Astrocyte (in vitro differentiated cells and primary cell): ENCODE data around the gene SMPD3. TPM values are rescaled to one million over a fixed set of nuclear protein-coding genes. Genes with fewer than 3 reads are reported as not detected.

ENCODE experiments used
- DNase-seq: peaks from one replicate; pipeline ENCODE4 v3.0.0-alpha.2; 2010; ENCODE audit warnings: low read depth
- FAIRE-seq: peaks from 2 replicates; lab custom pipeline; 2011; peaks lifted over from hg19 to GRCh38; lab: Jason Lieb, UNC
- H2AFZ ChIP-seq: 2 replicates; pipeline ENCODE4 v1.6.0; 2012; ENCODE audit warnings: low read depth, low read length, inconsistent platforms
- H3K27ac ChIP-seq: 2 replicates; pipeline ENCODE4 v1.5.1; 2011; ENCODE audit warnings: low read depth, low read length, inconsistent platforms
- H3K27me3 ChIP-seq: 2 replicates; pipeline ENCODE4 v1.6.0; 2011; ENCODE audit warnings: low read length, inconsistent platforms; ENCODE audit not compliant: insufficient read depth
- H3K36me3 ChIP-seq: 2 replicates; pipeline ENCODE4 v1.5.1; 2011; ENCODE audit warnings: low read length, inconsistent platforms; ENCODE audit not compliant: insufficient read depth
- H3K4me1 ChIP-seq: 2 replicates; pipeline ENCODE4 v1.5.1; 2011; ENCODE audit warnings: low read length, inconsistent platforms; ENCODE audit not compliant: insufficient read depth
- H3K4me2 ChIP-seq: 2 replicates; pipeline ENCODE4 v1.6.0; 2012; ENCODE audit warnings: low read length, inconsistent platforms
- H3K4me3 ChIP-seq: 2 replicates; pipeline ENCODE4 v1.5.1; 2011; ENCODE audit warnings: low read depth, mild to moderate bottlenecking, low read length, inconsistent platforms; ENCODE audit not compliant: insufficient read depth
- H3K79me2 ChIP-seq: 2 replicates; pipeline ENCODE4 v1.6.0; 2012; ENCODE audit warnings: mild to moderate bottlenecking, low read length, inconsistent platforms; ENCODE audit not compliant: insufficient read depth
- H3K9ac ChIP-seq: 2 replicates; pipeline ENCODE4 v1.6.0; 2012; ENCODE audit warnings: mild to moderate bottlenecking, low read length, inconsistent platforms
- H3K9me3 ChIP-seq: 2 replicates; pipeline ENCODE4 v1.5.1; 2012; ENCODE audit warnings: low read depth, mild to moderate bottlenecking, low read length, inconsistent platforms; ENCODE audit not compliant: insufficient read depth
- H4K20me1 ChIP-seq: 2 replicates; pipeline ENCODE4 v1.6.0; 2012; ENCODE audit warnings: low read length, inconsistent platforms; ENCODE audit not compliant: insufficient read depth
- H3K27ac Mint-ChIP-seq: one replicate; pipeline ENCODE4 v1.8.0; 2021; ENCODE audit warnings: mild to moderate bottlenecking, mixed read lengths; ENCODE audit not compliant: unreplicated experiment
- H3K27me3 Mint-ChIP-seq: one replicate; pipeline ENCODE4 v1.8.0; 2021; ENCODE audit warnings: low read depth, mixed read lengths; ENCODE audit not compliant: unreplicated experiment
- H3K36me3 Mint-ChIP-seq: one replicate; pipeline ENCODE4 v1.8.0; 2021; ENCODE audit warnings: low read depth, mixed read lengths; ENCODE audit not compliant: unreplicated experiment
- H3K4me1 Mint-ChIP-seq: one replicate; pipeline ENCODE4 v1.8.0; 2021; ENCODE audit warnings: low read depth, mixed read lengths; ENCODE audit not compliant: unreplicated experiment
- H3K4me3 Mint-ChIP-seq: one replicate; pipeline ENCODE4 v1.8.0; 2021; ENCODE audit warnings: mild to moderate bottlenecking, moderate library complexity, mixed read lengths; ENCODE audit not compliant: unreplicated experiment
- H3K9me3 Mint-ChIP-seq: one replicate; pipeline ENCODE4 v1.8.0; 2021; ENCODE audit warnings: mild to moderate bottlenecking, mixed read lengths; ENCODE audit not compliant: unreplicated experiment
- EZH2 ChIP-seq: IDR thresholded peaks from 2 replicates; pipeline ENCODE4 v1.6.1; 2012; ENCODE audit warnings: mild to moderate bottlenecking, low read length, inconsistent platforms; ENCODE audit not compliant: insufficient read depth
- total RNA-seq: library from RNA; stranded (reverse); gene quantifications from 2 replicates; pipeline ENCODE4 v1.2.1, GENCODE V29; 2021
- TF ChIP-seq, protein P1 (sequence below): IDR thresholded peaks from 2 replicates; pipeline ENCODE4 v1.5.1; 2011; ENCODE audit warnings: low read depth, mild to moderate bottlenecking, inconsistent platforms, low read length, moderate library complexity; ENCODE audit not compliant: insufficient read depth

SMPD3 gene
- total RNA-seq, 1 donor from 2014 or later: 0.25 TPM

DNA sequence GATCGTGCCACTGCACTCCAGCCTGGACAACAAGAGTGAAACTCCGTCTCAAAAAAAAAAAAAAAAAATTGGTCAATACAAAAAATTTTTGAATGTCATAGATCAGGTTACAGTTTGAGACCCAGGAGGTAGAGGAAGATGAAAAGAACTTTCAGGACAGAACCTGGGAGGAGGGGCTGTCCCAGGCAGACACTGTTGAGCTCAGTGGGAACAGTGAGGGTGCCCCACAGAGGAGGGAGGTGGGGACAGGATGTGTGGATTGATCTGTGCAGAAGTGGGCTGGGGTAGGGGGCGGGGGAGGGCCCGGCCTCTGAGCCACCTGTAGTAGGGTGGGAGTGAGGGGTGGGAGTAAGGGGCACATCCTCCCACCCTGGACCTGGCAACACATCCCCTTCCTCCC is 79.1 kb downstream of the SMPD3 start:
- no peaks in the 10 kb centered on the region for H3K36me3 ChIP-seq
- H3K9ac ChIP-seq: no peak overlapping the region
- no peak overlapping the region for H3K4me3 Mint-ChIP-seq
- H3K36me3 Mint-ChIP-seq: no peaks in the 10 kb centered on the region
- H3K27ac ChIP-seq: no peak overlapping the region
- no peak overlapping the region for H3K4me3 ChIP-seq
- H3K4me2 ChIP-seq: no peak overlapping the region
- H3K27me3 ChIP-seq: peaks cover 2% of the 10 kb centered on the region
- H3K9me3 Mint-ChIP-seq: no peaks in the 10 kb centered on the region
- peaks cover 2% of the 10 kb centered on the region for H3K4me1 Mint-ChIP-seq
- H3K27ac Mint-ChIP-seq: no peak overlapping the region
- H4K20me1 ChIP-seq: no peaks in the 10 kb centered on the region
- no peak for FAIRE-seq
- H3K79me2 ChIP-seq: no peaks in the 10 kb centered on the region
- peaks cover 38% of the 10 kb centered on the region for H3K27me3 Mint-ChIP-seq
- H3K9me3 ChIP-seq: no peaks in the 10 kb centered on the region
- H2AFZ ChIP-seq: no peak overlapping the region
- DNase-seq: no peak
- H3K4me1 ChIP-seq: no peaks in the 10 kb centered on the region
- TF ChIP-seq, protein P1, sequence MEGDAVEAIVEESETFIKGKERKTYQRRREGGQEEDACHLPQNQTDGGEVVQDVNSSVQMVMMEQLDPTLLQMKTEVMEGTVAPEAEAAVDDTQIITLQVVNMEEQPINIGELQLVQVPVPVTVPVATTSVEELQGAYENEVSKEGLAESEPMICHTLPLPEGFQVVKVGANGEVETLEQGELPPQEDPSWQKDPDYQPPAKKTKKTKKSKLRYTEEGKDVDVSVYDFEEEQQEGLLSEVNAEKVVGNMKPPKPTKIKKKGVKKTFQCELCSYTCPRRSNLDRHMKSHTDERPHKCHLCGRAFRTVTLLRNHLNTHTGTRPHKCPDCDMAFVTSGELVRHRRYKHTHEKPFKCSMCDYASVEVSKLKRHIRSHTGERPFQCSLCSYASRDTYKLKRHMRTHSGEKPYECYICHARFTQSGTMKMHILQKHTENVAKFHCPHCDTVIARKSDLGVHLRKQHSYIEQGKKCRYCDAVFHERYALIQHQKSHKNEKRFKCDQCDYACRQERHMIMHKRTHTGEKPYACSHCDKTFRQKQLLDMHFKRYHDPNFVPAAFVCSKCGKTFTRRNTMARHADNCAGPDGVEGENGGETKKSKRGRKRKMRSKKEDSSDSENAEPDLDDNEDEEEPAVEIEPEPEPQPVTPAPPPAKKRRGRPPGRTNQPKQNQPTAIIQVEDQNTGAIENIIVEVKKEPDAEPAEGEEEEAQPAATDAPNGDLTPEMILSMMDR: no peak
- TF ChIP-seq EZH2: no peak

DNA sequence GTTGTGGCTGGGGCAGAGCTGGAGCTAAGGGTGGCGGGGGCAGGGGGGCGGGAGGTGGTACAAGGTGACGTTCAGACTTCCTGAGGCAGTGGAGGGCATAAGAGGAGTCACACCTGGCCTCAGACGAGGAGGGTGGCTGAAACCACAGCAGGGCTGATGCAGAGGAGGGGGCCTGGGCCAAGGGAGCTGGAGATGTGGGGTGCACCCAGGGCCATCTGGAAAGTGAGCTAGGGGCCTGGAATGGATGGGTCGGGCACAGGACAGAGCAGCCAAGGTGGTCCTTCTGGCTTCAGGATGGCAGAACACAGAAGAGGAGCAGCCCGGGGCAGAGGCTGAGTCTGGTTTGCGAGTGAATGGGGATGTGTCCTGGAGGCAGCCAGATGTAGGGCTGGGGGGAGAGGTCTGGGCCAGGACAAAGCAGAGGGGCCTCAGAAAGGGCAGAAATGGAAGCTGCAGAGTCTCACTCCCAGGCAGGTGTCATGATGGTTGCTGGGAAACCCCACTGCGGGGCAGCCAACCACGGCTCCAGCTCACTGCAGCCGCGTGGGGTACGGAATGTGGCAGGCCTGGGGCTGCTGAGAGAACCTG is 79.9 kb downstream of the SMPD3 start:
- Mint-ChIP-seq H3K9me3 (no peaks in the 10 kb centered on the region), H3K27me3 (peaks cover 33% of the 10 kb centered on the region), H3K4me1 (peaks cover 5% of the 10 kb centered on the region), H3K4me3 (no peak overlapping the region), H3K27ac (no peak overlapping the region), H3K36me3 (no peaks in the 10 kb centered on the region)
- H3K27me3 ChIP-seq: peaks cover 2% of the 10 kb centered on the region
- TF ChIP-seq EZH2: no peak
- TF ChIP-seq, protein P1: no peak
- no peak overlapping the region for H3K4me3 ChIP-seq
- no peak overlapping the region for H2AFZ ChIP-seq
- H3K9me3 ChIP-seq: no peaks in the 10 kb centered on the region
- FAIRE-seq (no peak), DNase-seq (no peak)
- no peaks in the 10 kb centered on the region for H4K20me1 ChIP-seq
- H3K4me1 ChIP-seq: no peaks in the 10 kb centered on the region
- no peaks in the 10 kb centered on the region for H3K36me3 ChIP-seq
- no peaks in the 10 kb centered on the region for H3K79me2 ChIP-seq
- no peak overlapping the region for H3K9ac ChIP-seq
- H3K4me2 ChIP-seq: no peak overlapping the region
- no peak overlapping the region for H3K27ac ChIP-seq

DNA sequence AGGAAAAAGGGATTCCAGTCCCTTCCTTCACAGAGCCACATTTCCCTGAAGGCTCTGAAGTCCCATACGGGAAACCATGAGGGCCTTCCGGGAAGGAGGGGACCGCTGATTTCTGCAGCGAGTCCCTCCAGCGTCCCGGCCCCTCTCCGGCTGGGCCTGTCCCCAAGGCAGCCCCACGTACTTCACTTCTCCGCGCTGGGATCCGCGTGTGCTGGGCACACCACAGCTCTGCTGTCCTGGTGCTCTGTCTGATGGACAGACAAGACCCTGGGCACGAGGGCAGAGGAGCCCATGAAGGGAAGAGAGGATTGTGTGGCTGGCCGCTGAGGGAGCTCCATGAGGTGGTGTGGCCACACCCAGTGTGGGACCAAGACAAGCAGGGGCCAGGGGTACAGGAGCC is 80.4 kb downstream of the SMPD3 start:
- DNase-seq: no peak
- no peaks in the 10 kb centered on the region for H3K9me3 ChIP-seq
- FAIRE-seq: no peak
- H4K20me1 ChIP-seq: no peaks in the 10 kb centered on the region
- H3K27ac ChIP-seq: no peak overlapping the region
- H3K4me2 ChIP-seq: no peak overlapping the region
- H3K4me3 ChIP-seq: no peak overlapping the region
- Mint-ChIP-seq H3K27ac (no peak overlapping the region), H3K36me3 (no peaks in the 10 kb centered on the region), H3K4me1 (peaks cover 5% of the 10 kb centered on the region), H3K9me3 (no peaks in the 10 kb centered on the region), H3K27me3 (peaks cover 28% of the 10 kb centered on the region), H3K4me3 (no peak overlapping the region)
- no peak overlapping the region for H3K9ac ChIP-seq
- no peak overlapping the region for H2AFZ ChIP-seq
- no peaks in the 10 kb centered on the region for H3K79me2 ChIP-seq
- no peaks in the 10 kb centered on the region for H3K36me3 ChIP-seq
- no peak for TF ChIP-seq EZH2
- TF ChIP-seq, protein P1: no peak
- H3K4me1 ChIP-seq: no peaks in the 10 kb centered on the region
- H3K27me3 ChIP-seq: no peaks in the 10 kb centered on the region
